GM12878 (cell line): ENCODE data around the gene HCST. TPM values are rescaled to one million over a fixed set of nuclear protein-coding genes. Genes with fewer than 3 reads are reported as not detected.

Experiments
- ATAC-seq: fragments of 200-7000 bp; cut with Tn5 transposase; 3 replicates; pipeline ENCODE4 v1.9.1; 2020; ENCODE audit warnings: mild to moderate bottlenecking, moderate library complexity
- BruUV-seq: library from RNA; stranded (reverse); fragments of 400-500 nt; replicated peaks from 2 replicates; lab custom pipeline; 2021; lab: Mats Ljungman, UMichigan
- CTCF ChIA-PET: fragments of 300-600 bp; sonication (Branson Sonifier 250); formaldehyde crosslinking; extraction: SDS; loops from one replicate; lab custom pipeline; 2021; ENCODE audit warnings: inconsistent platforms; lab: Yijun Ruan, JAX
- POLR2A ChIA-PET: fragments of 350-600 bp; formaldehyde crosslinking; extraction: SDS; loops from one replicate; lab custom pipeline; 2021; ENCODE audit warnings: inconsistent platforms; lab: Charles Lee
- RAD21 ChIA-PET: fragments of 300-600 bp; sonication (Branson Sonifier 250); formaldehyde crosslinking; loops from one replicate; lab custom pipeline; 2023; ENCODE audit warnings: antibody characterized with exemption; ENCODE audit not compliant: unreplicated experiment; lab: Charles Lee
- SMC1A ChIA-PET: fragments of 300-600 bp; sonication (Branson Sonifier 250); formaldehyde crosslinking; loops from one replicate; lab custom pipeline; 2023; ENCODE audit not compliant: unreplicated experiment, uncharacterized antibody; lab: Charles Lee
- DNase-seq: peaks from one replicate; pipeline ENCODE4 v3.0.0-alpha.2; 2011; ENCODE audit warnings: low read depth, low spot score
- FAIRE-seq: peaks from 3 replicates; lab custom pipeline; 2011; peaks lifted over from hg19 to GRCh38; lab: Jason Lieb, UNC
- H2AFZ ChIP-seq: 2 replicates; pipeline ENCODE4 v1.6.0; 2011; ENCODE audit warnings: low read depth, low read length, control low read depth; ENCODE audit not compliant: control insufficient read depth
- H3K27ac ChIP-seq: 2 replicates; pipeline ENCODE4 v1.5.1; 2011; ENCODE audit warnings: control low read depth; ENCODE audit not compliant: control insufficient read depth, insufficient read depth
- H3K27me3 ChIP-seq, 2 experiments: replicated peaks in 1 of 2; 2 replicates each; pipeline versions ENCODE4 v1.6.0 to v1.6.1; 2011; ENCODE audit warnings: low read length in 1 of 2; ENCODE audit not compliant: control insufficient read depth in 2 of 2, insufficient read depth in 2 of 2
- H3K36me3 ChIP-seq, 2 experiments: 2 replicates each; pipeline ENCODE4 v1.5.1; 2011; ENCODE audit warnings: low read length in 1 of 2; ENCODE audit not compliant: control insufficient read depth in 2 of 2, insufficient read depth in 2 of 2
- H3K4me1 ChIP-seq: 2 replicates; pipeline ENCODE4 v1.6.1; 2011; ENCODE audit warnings: mild to moderate bottlenecking, low read length, moderate library complexity, mixed read lengths; ENCODE audit not compliant: control insufficient read depth, insufficient read depth
- H3K4me2 ChIP-seq: 2 replicates; pipeline ENCODE4 v1.6.0; 2011; ENCODE audit warnings: control low read depth; ENCODE audit not compliant: control insufficient read depth, insufficient read depth
- H3K4me3 ChIP-seq: fragments of 200-600 bp; sonication (generic); 2 replicates; pipeline ENCODE4 v1.5.1; 2016
- H3K79me2 ChIP-seq: 2 replicates; pipeline ENCODE4 v1.6.0; 2011; ENCODE audit warnings: low read length; ENCODE audit not compliant: control insufficient read depth, insufficient read depth
- H3K9ac ChIP-seq: 2 replicates; pipeline ENCODE4 v1.8.0; 2011; ENCODE audit warnings: low read length, control low read depth, mixed read lengths; ENCODE audit not compliant: control insufficient read depth, insufficient read depth
- H3K9me3 ChIP-seq: replicated peaks from 3 replicates; pipeline ENCODE4 v1.5.1; 2011; ENCODE audit warnings: mild to moderate bottlenecking, low read length; ENCODE audit not compliant: control insufficient read depth, insufficient read depth
- H4K20me1 ChIP-seq: 2 replicates; pipeline ENCODE4 v1.6.0; 2011; ENCODE audit not compliant: control insufficient read depth, insufficient read depth
- BHLHE40 ChIP-seq, 2 experiments: fragments of 450-650 bp in 1 of 2; IDR thresholded peaks; 2 replicates each; pipeline ENCODE4 v1.6.1; 2011 to 2017; ENCODE audit warnings: low read depth in 2 of 2, borderline replicate concordance in 1 of 2, improper control_type of control experiment in 1 of 2, low read length in 1 of 2, mild to moderate bottlenecking in 1 of 2
- MLLT1 ChIP-seq: fragments of 450-650 bp; IDR thresholded peaks from 2 replicates; pipeline ENCODE4 v1.6.1; 2016; ENCODE audit warnings: mild to moderate bottlenecking
- POLR2A ChIP-seq: IDR thresholded peaks from 2 replicates; pipeline ENCODE4 v1.6.1; 2011; ENCODE audit warnings: low read depth, mild to moderate bottlenecking, low read length
- SMAD5 ChIP-seq: IDR thresholded peaks from 2 replicates; pipeline ENCODE4 v1.6.1; 2016; ENCODE audit warnings: antibody characterized with exemption, low read depth
- SP1 ChIP-seq: IDR thresholded peaks from one replicate; pipeline ENCODE4 v1.6.1; 2011; ENCODE audit warnings: low read depth, low read length
- SRF ChIP-seq, 2 experiments: IDR thresholded peaks; 2 replicates each; pipeline ENCODE4 v1.6.1; 2011; ENCODE audit warnings: low read depth in 2 of 2, low read length in 2 of 2, mild to moderate bottlenecking in 1 of 2, moderate library complexity in 1 of 2
- TAF1 ChIP-seq: IDR thresholded peaks from 2 replicates; pipeline ENCODE4 v1.6.1; 2011; ENCODE audit warnings: mild to moderate bottlenecking, low read depth, low read length, borderline replicate concordance
- WGBS: methylation state at CpG from one replicate; pipeline ENCODE4 v1.1.6; 2016; ENCODE audit warnings: low lambda C conversion rate; ENCODE audit not compliant: insufficient replicate concordance, insufficient coverage; ENCODE audit errors: missing lambda C conversion rate; 5-methylcytosine and 5-hydroxymethylcytosine counted together
- in situ Hi-C: fragments of 300-500 bp; cut with MboI; formaldehyde crosslinking; loops from 9 replicates; pipeline ENCODE4 v1.14.3; 2018; ENCODE audit warnings: mixed read lengths
- intact Hi-C: fragments of 100-400 bp; cut with micrococcal nuclease; formaldehyde crosslinking; loops from one replicate; pipeline ENCODE4 v1.14.2; 2022; ENCODE audit not compliant: unreplicated experiment
- polyA plus RNA-seq, 11 experiments: library from polyadenylated mRNA; depleted of rRNA in 4 of 11; unstranded in 6 of 11; stranded (reverse) in 5 of 11; fragments of >200 nt; fragmentation: Nextera tagmentation in 4 of 11; fragmentation: Illumina TruSeq in 1 of 11; extraction: Ambion mirVana in 4 of 11; extraction: Trizol in 1 of 11; gene quantifications; 1 replicate in 1 of 11; 2 replicates in 10 of 11; pipeline versions ENCODE4 v1.2.1 to v1.2.3, GENCODE V29; 2011 to 2016; ENCODE audit warnings: inconsistent platforms in 2 of 11, missing spikeins in 2 of 11, low read depth in 1 of 11
- total RNA-seq, 4 experiments: library from RNA; depleted of rRNA in 3 of 4; stranded (reverse); fragments of >200 nt in 3 of 4; fragmentation: Illumina TruSeq in 1 of 4; extraction: Trizol in 1 of 4; gene quantifications; 2 replicates each; pipeline versions ENCODE4 v1.2.1 to v1.2.3, GENCODE V29; 2013 to 2021

Gene HCST
- total and polyA plus RNA-seq, 10 of the 15 experiments (the other 5 are each of a cell fraction or from before 2014, with no cell fraction given), result 7.5 to 79.6 (median 33.6) TPM

GRCh38 chr19:35890113-35890650, 12.1 kb upstream of the HCST start:
- no peaks in the 10 kb centered on the region for H3K9me3 ChIP-seq
- no peak overlapping the region for H3K9ac ChIP-seq
- BruUV-seq, result no TSS peak
- no peak overlapping the region for H3K27ac ChIP-seq
- SMC1A ChIA-PET, result no interaction called here
- DNase-seq (no peak), FAIRE-seq (no peak), ATAC-seq (no peak)
- H4K20me1 ChIP-seq, result peaks cover 3% of the 10 kb centered on the region; the same call in 1 of the 2 replicates
- RAD21 ChIA-PET, result no interaction called here
- H3K4me2 ChIP-seq, result no peak overlapping the region
- H2AFZ ChIP-seq, result no peak overlapping the region
- no peaks in the 10 kb centered on the region for H3K79me2 ChIP-seq
- no peak overlapping the region for H3K4me3 ChIP-seq
- intact Hi-C loops (no loop called here), in situ Hi-C loops (no loop called here)
- POLR2A ChIA-PET, result interaction anchor here (0.5 kb wide), 1 partner anchor 41 kb away, joined by 3 read pairs; no protein-coding TSS in a partner anchor
- H3K27me3 ChIP-seq, result no peaks in the 10 kb centered on the region
- CTCF ChIA-PET, result interaction anchor here (0.6 to 2.3 kb wide), 3 partner anchors 8 to 41 kb away, joined by 3 to 9 read pairs (median 4); no protein-coding TSS in a partner anchor
- H3K4me1 ChIP-seq, result no peaks in the 10 kb centered on the region
- TF ChIP-seq SP1 (no peak), MLLT1 (no peak), SRF (IDR thresholded peaks at IDR 0.05; ENCODE audit: low read depth in 2 of 2, low read length in 2 of 2) (no peak), BHLHE40 (IDR thresholded peaks at IDR 0.05; ENCODE audit: borderline replicate concordance in 1 of 2, low read depth in 2 of 2, low read length in 1 of 2) (no peak), POLR2A (peak; percentile 50; the same call in 1 of the 2 replicates), TAF1 (no peak), SMAD5 (no peak)
- H3K36me3 ChIP-seq, result peaks cover 20 to 38% of the 10 kb centered on the region in 2 experiments
- WGBS, result 77% methylated on average over 13 of the region's 13 CpGs
